ENCODE results near the gene PRKCH.

The PRKCH gene

GRCh38 chr14:61558271-61558670 is 236.9 kb downstream of the PRKCH start:
- DNase-seq, result peak; percentile 29

- no peak for DNase-seq
Observed at GRCh38 chr14:61559641-61560201, 238.3 kb downstream of the PRKCH start.

GRCh38 chr14:61560323-61560722 is 238.9 kb downstream of the PRKCH start:
- no peak for DNase-seq

- DNase-seq, result peak; percentile 73
Observed at GRCh38 chr14:61561104-61561503, 239.7 kb downstream of the PRKCH start.

- peak; percentile 99 for DNase-seq
Observed at GRCh38 chr14:61561657-61562276, 240.4 kb downstream of the PRKCH start.

GRCh38 chr14:61562321-61563161 is 241.2 kb downstream of the PRKCH start:
- DNase-seq, result peak; percentile 90

GRCh38 chr14:61563162-61563511 is 241.8 kb downstream of the PRKCH start:
- DNase-seq, result no peak

- DNase-seq, result no peak
Observed at GRCh38 chr14:61563880-61564617, 242.7 kb downstream of the PRKCH start.

GRCh38 chr14:61564618-61565091 is 243.3 kb downstream of the PRKCH start:
- peak; percentile 97 for DNase-seq

- DNase-seq, result no peak
Observed at GRCh38 chr14:61565181-61565580, 243.8 kb downstream of the PRKCH start.

GRCh38 chr14:61565836-61566536 is 244.6 kb downstream of the PRKCH start:
- DNase-seq, result no peak

- DNase-seq, result peak; percentile 69
Observed at GRCh38 chr14:61566537-61567225, 245.3 kb downstream of the PRKCH start.

- DNase-seq, result peak; percentile 73
Observed at GRCh38 chr14:61567838-61568571, 246.6 kb downstream of the PRKCH start.

- peak; percentile 82 for DNase-seq
Observed at GRCh38 chr14:61568572-61569011, 247.2 kb downstream of the PRKCH start.

- no peak for DNase-seq
Observed at GRCh38 chr14:61569308-61569707, 247.9 kb downstream of the PRKCH start.

GRCh38 chr14:61569812-61570548 is 248.6 kb downstream of the PRKCH start:
- peak; percentile 79 for DNase-seq

GRCh38 chr14:61570549-61571290 is 249.3 kb downstream of the PRKCH start:
- no peak for DNase-seq

GRCh38 chr14:61571917-61572316 is 250.5 kb downstream of the PRKCH start:
- no peak for DNase-seq

- no peak for DNase-seq
Observed at GRCh38 chr14:61573321-61573720, 251.9 kb downstream of the PRKCH start.

Measured in islet precursor cell (in vitro differentiated cells).